NCI-H2171 treated with DMSO at 0.1 percent for 48 hours (cell line): ENCODE measurements around the gene JARID2.

Experiments
- DNase-seq: peaks from one replicate; lab custom pipeline; 2025; lab: John Stamatoyannopoulos, UW

Gene JARID2

GRCh38 chr6:15264902-15265761, 19.3 kb downstream of the JARID2 start:
- DNase-seq: no peak

GRCh38 chr6:15265787-15266186, 19.9 kb downstream of the JARID2 start:
- no peak for DNase-seq

GRCh38 chr6:15266423-15266996, 20.6 kb downstream of the JARID2 start:
- no peak for DNase-seq

GRCh38 chr6:15267221-15267620, 21.4 kb downstream of the JARID2 start:
- no peak for DNase-seq

GRCh38 chr6:15268137-15268908, 22.5 kb downstream of the JARID2 start:
- no peak for DNase-seq

- no peak for DNase-seq
Observed at GRCh38 chr6:15269011-15269410, 23.1 kb downstream of the JARID2 start.

GRCh38 chr6:15269619-15270018, 23.8 kb downstream of the JARID2 start:
- no peak for DNase-seq

- DNase-seq: no peak
Observed at GRCh38 chr6:15270402-15270801, 24.5 kb downstream of the JARID2 start.

GRCh38 chr6:15272562-15272961, 26.7 kb downstream of the JARID2 start:
- DNase-seq: no peak

GRCh38 chr6:15274692-15275387, 29.0 kb downstream of the JARID2 start:
- DNase-seq: no peak

GRCh38 chr6:15276036-15276985, 30.4 kb downstream of the JARID2 start:
- no peak for DNase-seq

GRCh38 chr6:15279047-15279661, 33.3 kb downstream of the JARID2 start:
- no peak for DNase-seq

GRCh38 chr6:15280028-15280427, 34.2 kb downstream of the JARID2 start:
- no peak for DNase-seq

- DNase-seq: no peak
Observed at GRCh38 chr6:15280961-15281360, 35.1 kb downstream of the JARID2 start.

GRCh38 chr6:15282334-15282733, 36.5 kb downstream of the JARID2 start:
- no peak for DNase-seq

GRCh38 chr6:15283986-15284361, 38.1 kb downstream of the JARID2 start:
- no peak for DNase-seq

GRCh38 chr6:15284743-15285142, 38.9 kb downstream of the JARID2 start:
- no peak for DNase-seq

GRCh38 chr6:15285682-15286294, 39.9 kb downstream of the JARID2 start:
- DNase-seq: no peak

- no peak for DNase-seq
Observed at GRCh38 chr6:15287670-15288375, 42.0 kb downstream of the JARID2 start.

GRCh38 chr6:15288856-15289255, 43.0 kb downstream of the JARID2 start:
- no peak for DNase-seq
